ENCODE data around the gene PDE7B.
"Not testable (repeated sequence)": the region's sequence is repeated elsewhere in the genome, so short reads cannot be mapped to it uniquely, and the experiment has no call there.

Gene PDE7B

DNA sequence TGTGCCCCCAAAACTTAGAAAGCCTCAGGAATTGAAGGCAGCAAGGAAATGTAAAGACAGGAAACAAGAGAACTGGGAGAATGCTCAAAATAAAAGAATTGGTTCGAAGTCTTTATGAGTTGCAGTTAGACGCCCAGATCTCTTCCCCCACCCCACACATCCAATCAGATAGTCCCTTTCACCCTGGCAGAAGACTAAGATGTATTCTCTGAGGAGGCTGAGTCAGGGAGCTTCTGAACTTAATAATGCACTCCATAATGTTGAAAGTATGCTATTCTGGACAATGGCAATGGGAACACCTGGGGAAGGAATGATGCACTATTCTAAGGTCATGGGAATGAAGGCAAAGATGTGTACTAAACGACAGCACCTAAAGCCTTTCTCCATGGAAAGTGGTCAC is 225.0 kb downstream of the PDE7B start:
- no peak for DNase-seq (ENCODE audit: low read depth)

- peak; percentile 95 for DNase-seq (ENCODE audit: low read depth)
Measured at GRCh38 chr6:136077834-136078576, 226.5 kb downstream of the PDE7B start.

DNA sequence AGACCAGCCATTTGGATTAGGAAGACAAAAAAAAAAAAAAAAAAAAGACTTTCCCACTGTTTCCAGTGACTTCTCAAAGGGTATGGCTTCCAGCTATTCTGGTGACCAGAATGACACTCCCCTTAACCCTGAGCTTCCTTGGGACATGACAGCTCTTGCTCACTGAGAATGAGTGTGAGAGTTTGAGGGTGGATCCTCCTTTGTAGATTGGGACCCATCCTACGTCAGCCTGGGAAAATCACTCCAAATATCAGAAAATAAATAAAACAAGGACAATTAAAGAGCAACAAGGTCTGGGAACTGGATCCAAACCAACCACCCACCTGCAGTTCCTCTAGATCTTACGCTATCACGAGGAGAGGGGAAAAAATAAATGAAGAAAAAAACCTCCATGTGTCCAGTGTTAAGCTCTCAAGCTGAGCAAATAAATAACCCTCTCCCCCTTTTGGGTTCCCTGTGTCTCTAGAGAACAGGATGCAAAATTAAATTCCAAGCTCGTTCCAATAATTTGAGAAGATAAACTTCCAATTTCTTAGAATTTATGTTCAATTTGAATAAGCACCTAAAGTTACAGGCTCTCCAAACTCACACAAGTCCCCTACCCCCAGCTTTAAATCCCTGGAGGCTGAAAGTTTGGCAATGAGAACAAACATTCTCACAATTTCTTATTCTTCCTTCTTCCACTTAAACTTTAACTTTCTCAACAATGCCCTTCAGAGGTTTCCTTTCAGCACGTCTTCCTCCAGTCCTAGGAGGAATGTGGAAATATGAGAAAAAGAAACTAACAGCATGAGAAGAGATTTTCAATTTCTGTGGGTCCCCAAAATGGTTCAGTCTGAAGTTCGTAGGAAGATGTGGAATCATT is 228.4 kb downstream of the PDE7B start:
- DNase-seq (ENCODE audit: low read depth), result no peak

DNA sequence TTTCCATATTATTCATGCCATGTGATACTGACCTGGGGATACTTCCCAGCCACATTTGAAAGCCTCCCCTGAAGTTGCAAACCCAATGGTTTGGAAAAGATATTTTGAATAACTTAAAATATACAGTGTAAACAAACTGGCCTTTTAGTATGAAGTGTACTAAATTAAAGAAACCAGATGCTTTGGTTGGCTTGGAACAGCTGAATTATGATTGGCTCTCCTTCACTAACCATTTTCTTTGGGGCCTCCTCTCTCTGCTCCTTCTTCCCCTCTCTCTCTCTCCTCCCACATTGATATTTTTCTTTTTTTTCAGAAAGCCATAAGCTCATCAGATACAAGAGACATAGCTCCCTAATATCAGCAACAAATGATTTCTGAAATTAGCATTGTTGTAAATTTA is 232.0 kb downstream of the PDE7B start:
- no peak for DNase-seq (ENCODE audit: low read depth)

DNA sequence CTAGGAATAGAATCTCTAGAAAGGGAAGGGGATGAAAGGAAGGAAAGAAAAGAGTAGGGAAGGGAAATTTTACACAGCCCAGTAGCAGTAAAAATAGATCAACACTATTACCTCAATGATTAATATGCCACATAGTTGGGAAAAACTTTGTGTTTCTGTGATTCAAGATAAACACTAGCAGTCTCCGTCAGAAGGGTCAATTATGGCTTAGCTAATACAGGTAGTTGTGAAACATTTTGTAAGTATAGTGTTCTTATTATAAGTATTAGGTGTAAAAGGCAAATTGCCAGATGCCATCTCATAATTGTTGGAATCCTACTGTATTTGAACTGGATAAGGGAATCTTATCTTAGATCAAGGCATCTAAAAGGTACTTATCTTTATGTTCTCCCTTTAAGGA is 232.9 kb downstream of the PDE7B start:
- no peak for DNase-seq (ENCODE audit: low read depth)

DNA sequence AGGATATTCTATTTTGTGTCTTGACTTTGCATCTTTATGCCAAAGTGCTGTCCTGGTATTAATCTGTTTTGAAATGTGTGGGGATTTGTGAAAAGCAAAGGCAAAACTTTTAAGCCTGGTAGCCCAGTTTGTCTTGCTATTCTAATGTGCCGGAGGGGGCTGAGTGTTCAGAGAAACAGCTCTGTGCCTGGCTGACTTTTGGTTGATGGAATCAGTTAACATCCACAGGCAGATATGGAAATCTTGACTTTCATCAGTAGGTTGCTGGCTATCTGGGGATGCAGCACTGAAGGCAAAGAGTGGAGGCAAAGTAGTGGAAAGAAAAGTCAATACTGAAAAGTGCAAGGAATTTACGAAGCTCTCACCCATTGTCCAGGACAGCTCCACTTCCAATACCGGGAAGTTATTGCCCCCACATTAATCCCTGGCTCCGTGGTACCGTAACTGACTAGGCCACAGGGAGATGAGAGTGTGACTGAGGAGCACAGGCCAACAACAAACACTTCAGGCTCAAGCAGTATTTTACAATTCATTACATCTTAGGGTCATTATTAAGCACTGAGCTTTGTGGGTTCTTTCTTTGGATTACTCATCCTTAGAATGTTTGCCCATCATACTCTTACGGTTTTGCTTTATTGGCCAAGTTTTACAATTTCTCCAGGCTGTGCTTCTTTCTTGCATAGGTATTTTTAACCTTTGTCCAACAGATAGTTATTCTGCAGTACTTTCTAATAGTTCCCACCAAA is 234.0 kb downstream of the PDE7B start:
- peak; percentile 44 for DNase-seq (ENCODE audit: low read depth)

DNA sequence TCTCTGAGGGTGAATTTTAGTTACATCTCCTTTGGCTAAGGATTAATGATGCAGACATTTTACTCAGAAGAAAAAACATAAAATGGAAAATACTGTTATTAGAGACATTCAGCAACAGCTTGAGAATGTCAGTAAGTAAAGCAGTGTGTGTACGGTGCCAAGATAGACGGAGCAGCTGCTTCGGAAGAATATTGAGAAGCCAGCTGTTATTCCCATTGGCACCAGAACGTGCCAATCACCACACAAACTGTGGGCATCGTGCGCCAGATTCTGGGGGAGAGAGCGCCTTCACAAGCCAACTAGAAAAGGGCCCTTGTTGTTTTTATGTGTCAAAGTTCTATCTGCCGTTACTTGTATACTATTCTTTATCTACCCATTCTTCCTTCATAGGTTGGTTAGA is 235.2 kb downstream of the PDE7B start:
- no peak for DNase-seq (ENCODE audit: low read depth)

- DNase-seq (ENCODE audit: low read depth), result peak; percentile 35
Measured at GRCh38 chr6:136087986-136088385, 236.5 kb downstream of the PDE7B start.

DNA sequence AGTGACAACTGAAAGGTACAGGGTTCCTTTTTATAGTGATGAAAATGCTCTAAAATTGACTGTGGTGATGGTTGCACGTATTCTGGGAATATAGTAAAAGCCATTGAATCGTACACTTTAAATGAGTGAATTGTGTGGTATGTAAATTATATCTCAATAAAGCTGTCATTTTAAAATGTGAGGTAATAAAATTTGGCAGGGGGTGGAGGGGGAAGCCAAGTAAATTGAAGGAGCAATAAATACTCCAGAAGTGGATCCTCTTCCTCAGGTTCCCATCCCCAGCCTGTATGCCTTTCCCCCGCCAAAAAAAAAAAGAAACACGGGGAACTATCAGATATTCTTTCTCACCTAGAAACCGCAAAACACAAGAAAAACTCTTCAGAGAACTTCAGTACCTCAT is 237.2 kb downstream of the PDE7B start:
- no peak for DNase-seq (ENCODE audit: low read depth)

GRCh38 chr6:136089876-136090275 is 238.4 kb downstream of the PDE7B start:
- peak; percentile 51 for DNase-seq (ENCODE audit: low read depth)

GRCh38 chr6:136090929-136091328 is 239.4 kb downstream of the PDE7B start:
- DNase-seq (ENCODE audit: low read depth), result no peak

DNA sequence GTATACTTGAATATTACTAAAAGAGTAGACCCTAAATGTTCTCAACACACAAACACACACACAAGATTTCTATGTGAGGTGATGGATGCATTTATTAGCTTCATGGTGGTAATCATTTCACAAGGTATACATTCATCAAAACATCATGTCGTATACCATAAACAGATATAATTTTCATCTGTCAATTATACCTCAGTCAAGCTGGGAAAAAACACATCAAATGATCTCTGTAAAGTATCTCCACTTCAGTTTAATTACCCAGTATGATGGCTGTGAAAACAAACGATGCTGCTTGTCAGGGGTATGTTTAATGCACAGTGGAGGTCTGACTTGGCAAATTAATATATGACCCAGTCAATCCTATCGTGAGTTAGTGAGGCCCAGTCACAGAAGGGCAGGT is 241.4 kb downstream of the PDE7B start:
- no peak for DNase-seq (ENCODE audit: low read depth)

DNA sequence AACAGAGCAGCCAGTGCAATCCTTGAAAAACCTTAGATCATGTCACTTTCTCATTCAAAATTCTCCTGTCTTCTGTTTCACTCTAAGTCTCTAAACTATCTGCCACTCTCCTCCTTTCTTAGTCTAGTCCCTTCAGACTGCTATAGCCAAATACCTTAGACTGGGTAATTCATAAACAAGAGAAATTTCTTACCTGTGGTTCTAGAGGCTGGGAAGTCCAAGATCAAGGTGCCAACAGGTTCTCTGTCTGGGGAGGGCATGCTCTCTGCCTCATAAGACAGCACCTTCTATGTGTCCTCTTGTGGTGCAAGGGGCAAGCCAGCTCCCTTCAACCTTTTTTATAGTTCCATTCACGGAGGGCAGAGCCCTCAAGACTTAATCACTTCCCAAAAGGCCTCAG is 242.3 kb downstream of the PDE7B start:
- DNase-seq (ENCODE audit: low read depth), result no peak

GRCh38 chr6:136094812-136095211 is 243.3 kb downstream of the PDE7B start:
- DNase-seq (ENCODE audit: low read depth), result no peak

- no peak for DNase-seq (ENCODE audit: low read depth)
Measured at GRCh38 chr6:136095986-136096385, 244.5 kb downstream of the PDE7B start.

GRCh38 chr6:136102991-136103688 is 251.6 kb downstream of the PDE7B start:
- no peak for DNase-seq (ENCODE audit: low read depth)

DNA sequence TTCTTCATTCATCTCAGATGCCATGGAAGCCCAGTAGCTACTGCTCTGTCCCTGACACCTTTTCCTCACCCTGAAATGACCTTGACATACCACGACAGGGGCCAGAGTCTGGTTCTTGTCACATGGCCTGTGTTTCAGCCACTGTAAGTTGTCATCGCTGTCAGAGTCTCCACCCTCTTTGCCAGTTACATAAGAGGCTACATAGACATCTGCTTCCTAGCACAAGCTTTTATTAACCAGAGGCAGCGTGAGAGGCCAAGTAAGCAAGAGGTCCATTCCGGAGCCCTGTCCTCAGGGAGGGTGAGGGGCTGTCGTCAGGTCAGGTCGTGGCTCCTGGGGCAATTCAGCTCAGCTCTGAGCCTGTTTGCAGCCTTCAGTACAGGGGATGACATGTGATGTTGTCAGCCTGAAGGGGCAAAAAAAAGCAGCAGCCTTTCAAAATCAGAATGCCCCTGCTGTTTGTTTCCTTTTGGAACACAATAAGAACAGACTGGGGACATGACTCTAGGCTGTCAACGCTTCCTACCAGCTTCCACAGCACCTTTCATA is 252.3 kb downstream of the PDE7B start:
- no peak for DNase-seq (ENCODE audit: low read depth)

- no peak for DNase-seq (ENCODE audit: low read depth)
Measured at GRCh38 chr6:136104556-136104955, 253.1 kb downstream of the PDE7B start.

DNA sequence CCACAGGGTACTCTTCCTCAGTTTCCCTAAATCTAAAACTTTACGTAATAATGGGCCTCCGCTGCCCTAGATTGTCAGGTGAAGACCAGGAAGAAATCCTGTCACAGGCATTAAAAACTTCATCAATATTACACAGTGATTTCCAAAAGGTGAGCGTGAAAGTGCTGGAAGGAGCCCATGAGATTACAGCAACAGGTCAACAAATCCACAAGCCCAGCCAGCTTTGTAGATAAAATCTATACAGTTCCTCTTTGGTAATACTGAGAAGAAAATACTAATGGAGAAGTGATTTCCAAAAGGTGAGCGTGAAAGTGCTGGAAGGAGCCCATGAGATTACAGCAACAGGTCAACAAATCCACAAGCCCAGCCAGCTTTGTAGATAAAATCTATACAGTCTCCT is 254.3 kb downstream of the PDE7B start:
- not testable (repeated sequence) for DNase-seq (ENCODE audit: low read depth)

- DNase-seq (ENCODE audit: low read depth), result no peak
Measured at GRCh38 chr6:136108361-136108945, 257.0 kb downstream of the PDE7B start.

GRCh38 chr6:136111831-136112230 is 260.3 kb downstream of the PDE7B start:
- no peak for DNase-seq (ENCODE audit: low read depth)
